Stimulated activated memory B cell treated with anti-CD40 and anti-IgM and Interleukin-4, amounts not matched to agents 10 μg/mL and 1 μg/mL and 100 μg/mL, for 72 hours (primary cell): ENCODE data around the gene TMEM200B.
"Not testable (repeated sequence)": the region's sequence is repeated elsewhere in the genome, so short reads cannot be mapped to it uniquely, and the experiment has no call there.

Source experiments
- ATAC-seq: fragments of 150-1000 bp; cut with Tn5 transposase; 2 replicates; pipeline ENCODE4 v1.10.0; 2021
- H3K27ac Mint-ChIP-seq: one replicate; pipeline ENCODE4 v1.8.0; 2022; ENCODE audit warnings: mild to moderate bottlenecking, mixed read lengths
- H3K27me3 Mint-ChIP-seq: one replicate; pipeline ENCODE4 v1.8.0; 2022; ENCODE audit warnings: mixed read lengths
- H3K36me3 Mint-ChIP-seq: one replicate; pipeline ENCODE4 v1.8.0; 2022; ENCODE audit warnings: mixed read lengths
- H3K4me1 Mint-ChIP-seq: one replicate; pipeline ENCODE4 v1.8.0; 2022; ENCODE audit warnings: mixed read lengths
- H3K4me3 Mint-ChIP-seq: one replicate; pipeline ENCODE4 v1.8.0; 2022; ENCODE audit warnings: mild to moderate bottlenecking, moderate library complexity, mixed read lengths
- H3K9me3 Mint-ChIP-seq: one replicate; pipeline ENCODE4 v1.8.0; 2022; ENCODE audit warnings: mixed read lengths

The TMEM200B gene

DNA sequence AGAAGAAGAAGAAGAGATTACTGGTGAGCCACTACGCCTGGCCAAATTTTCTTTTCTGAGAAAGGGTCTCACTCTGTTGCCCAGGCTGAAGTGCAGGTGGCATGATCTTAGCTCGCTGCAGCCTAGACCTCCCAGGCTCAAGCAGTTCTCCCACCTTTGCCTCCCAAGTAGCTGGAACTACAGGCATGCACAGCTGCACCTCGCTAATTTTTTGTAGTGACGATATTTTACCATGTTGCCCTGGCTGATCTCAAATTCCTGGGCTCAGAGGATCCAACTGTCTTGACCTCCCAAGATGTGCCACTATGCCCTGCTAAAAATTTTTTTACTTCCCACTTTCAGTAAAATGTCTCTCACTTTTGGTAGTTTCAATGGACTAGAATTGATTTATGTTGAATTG lies 24.4 kb downstream of the TMEM200B start:
- H3K9me3 Mint-ChIP-seq = no peaks in the 10 kb centered on the region
- H3K36me3 Mint-ChIP-seq = peaks cover 50% of the 10 kb centered on the region
- H3K27ac Mint-ChIP-seq = no peak overlapping the region
- H3K4me1 Mint-ChIP-seq = no peaks in the 10 kb centered on the region
- no peak overlapping the region for H3K4me3 Mint-ChIP-seq
- ATAC-seq = no peak
- no peaks in the 10 kb centered on the region for H3K27me3 Mint-ChIP-seq

DNA sequence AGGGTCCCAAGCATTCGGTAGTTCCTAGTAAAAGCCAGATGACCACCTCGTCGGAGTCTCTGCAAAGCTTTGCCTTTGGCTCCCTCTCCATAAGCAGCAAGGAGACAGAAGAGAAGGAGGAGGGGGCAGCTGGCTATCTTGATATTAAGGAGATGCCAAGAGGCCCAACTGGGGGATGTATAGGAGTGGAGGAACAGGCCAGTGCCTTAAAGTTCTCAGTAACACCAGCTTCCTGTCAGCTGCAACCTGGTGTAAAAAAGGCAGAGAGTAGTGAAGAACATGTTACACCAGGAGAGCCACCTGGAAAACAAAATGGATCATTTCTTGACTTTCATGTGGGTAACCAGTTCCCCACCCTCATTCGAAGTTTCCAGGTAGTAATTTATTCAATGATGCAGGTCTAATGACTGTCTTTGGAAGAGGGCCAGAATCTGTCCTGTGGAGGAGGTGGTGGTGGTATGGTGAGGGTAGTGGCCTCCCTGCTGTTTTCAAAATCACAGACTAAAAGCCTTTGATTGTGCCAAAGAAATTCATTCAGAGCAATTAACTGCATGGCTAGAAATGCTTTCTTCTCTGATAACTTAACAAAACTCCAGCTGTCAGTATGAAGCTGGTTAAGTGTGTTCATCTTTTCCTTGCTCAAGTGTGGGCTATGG lies 27.3 kb downstream of the TMEM200B start:
- Mint-ChIP-seq H3K27me3 (no peaks in the 10 kb centered on the region), H3K4me3 (no peak overlapping the region), H3K4me1 (no peaks in the 10 kb centered on the region), H3K9me3 (peaks cover 2% of the 10 kb centered on the region), H3K36me3 (peaks cover 65% of the 10 kb centered on the region), H3K27ac (no peak overlapping the region)
- ATAC-seq = no peak

DNA sequence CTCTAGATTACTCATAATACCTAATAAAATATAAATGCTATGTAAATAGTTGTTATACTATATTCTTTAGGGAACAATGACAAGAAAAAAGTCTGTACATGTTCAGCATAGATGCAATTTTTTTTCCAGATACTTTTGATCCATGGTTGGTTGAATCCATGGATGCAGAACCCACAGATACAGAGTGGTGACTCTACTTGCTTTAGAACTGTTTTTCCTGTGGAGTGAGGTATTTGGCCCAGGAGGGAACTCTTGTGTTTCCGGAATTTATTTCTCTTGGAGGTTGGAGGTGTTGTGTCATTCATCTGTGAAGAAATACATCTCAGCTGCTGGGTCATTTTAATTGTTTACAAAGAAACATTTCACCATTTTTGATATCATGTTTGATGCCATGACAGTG lies 28.7 kb downstream of the TMEM200B start:
- no peak for ATAC-seq
- no peaks in the 10 kb centered on the region for H3K27me3 Mint-ChIP-seq
- H3K9me3 Mint-ChIP-seq = peaks cover 2% of the 10 kb centered on the region
- no peaks in the 10 kb centered on the region for H3K4me1 Mint-ChIP-seq
- peaks cover 63% of the 10 kb centered on the region for H3K36me3 Mint-ChIP-seq
- no peak overlapping the region for H3K27ac Mint-ChIP-seq
- no peak overlapping the region for H3K4me3 Mint-ChIP-seq

DNA sequence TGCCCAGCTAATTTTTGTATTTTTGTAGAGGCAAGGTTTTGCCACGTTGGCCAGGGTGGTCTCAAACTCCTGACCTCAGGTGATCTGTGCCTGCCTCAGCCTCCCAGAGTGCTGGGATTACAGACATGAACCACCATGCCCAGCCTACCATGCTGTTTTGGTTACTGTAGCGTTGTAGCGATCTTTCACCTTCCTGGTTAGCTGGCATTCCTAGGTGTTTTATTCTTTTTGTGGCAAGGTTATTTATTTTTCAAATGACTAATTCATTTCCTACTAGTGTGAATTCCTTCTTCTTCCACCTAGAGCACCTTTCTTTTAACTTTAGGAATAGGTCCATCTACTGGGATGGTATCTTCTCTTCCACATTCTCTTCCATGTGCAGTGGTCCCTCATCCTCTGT lies 29.3 kb downstream of the TMEM200B start:
- H3K9me3 Mint-ChIP-seq = peaks cover 2% of the 10 kb centered on the region
- no peak overlapping the region for H3K4me3 Mint-ChIP-seq
- no peaks in the 10 kb centered on the region for H3K27me3 Mint-ChIP-seq
- ATAC-seq = no peak
- no peaks in the 10 kb centered on the region for H3K4me1 Mint-ChIP-seq
- peaks cover 63% of the 10 kb centered on the region for H3K36me3 Mint-ChIP-seq
- no peak overlapping the region for H3K27ac Mint-ChIP-seq

DNA sequence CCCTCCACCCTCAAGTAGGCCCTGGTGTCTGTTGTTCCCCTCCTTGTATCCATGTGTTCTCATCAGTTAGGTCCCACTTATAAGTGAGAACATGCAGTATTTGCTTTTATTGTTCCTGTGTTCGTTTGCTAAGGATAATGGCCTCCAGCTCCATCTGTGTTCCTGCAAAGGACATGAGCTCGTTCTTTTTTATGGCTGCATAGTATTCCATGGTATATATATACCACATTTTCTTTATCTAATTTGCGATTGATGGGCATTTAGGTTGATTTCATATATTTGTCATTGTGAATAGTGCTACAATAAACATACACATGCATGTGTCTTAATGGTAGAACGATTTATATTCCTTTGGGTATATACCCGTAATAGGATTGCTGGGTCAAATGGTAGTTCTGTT lies 31.0 kb downstream of the TMEM200B start:
- H3K27ac Mint-ChIP-seq = not testable (repeated sequence)

DNA sequence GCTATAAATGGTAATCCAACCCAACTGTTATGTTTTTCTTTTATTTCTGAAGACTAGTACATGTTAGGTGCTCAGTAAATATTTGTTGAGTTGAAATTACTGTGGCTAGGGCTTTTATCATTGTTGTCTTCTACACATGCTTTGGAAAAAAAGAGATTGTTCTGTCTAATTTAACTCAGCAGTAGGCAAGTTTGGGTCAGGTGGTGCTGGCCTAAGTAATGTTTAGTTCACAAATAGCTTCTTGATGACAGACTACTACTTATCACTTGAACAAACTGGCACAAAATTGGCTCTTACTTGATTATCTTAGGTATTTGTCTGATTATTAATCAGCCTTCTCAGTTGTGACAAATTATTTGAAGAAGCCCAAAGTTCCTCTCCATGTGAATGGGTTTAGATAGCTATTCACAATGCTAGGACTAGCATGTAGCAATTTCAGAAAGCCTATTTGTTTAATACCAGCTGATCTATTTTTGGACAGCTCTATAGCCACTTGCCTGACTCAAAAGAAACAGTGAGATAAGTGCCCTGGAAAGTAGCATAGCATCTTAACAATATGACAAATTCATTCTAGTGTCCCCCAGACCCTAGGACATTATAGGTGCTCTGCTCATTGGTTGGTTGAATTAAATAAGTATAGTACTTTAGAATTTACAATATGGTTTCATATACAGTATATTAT lies 32.6 kb downstream of the TMEM200B start:
- peaks cover 49% of the 10 kb centered on the region for H3K36me3 Mint-ChIP-seq

More for the DNA sequence above, 31.0 kb downstream of the TMEM200B start:
- ATAC-seq, H3K9me3 Mint-ChIP-seq, H3K4me3 Mint-ChIP-seq, H3K27me3 Mint-ChIP-seq, H3K4me1 Mint-ChIP-seq: not testable (repeated sequence)
- H3K36me3 Mint-ChIP-seq = peaks cover 62% of the 10 kb centered on the region

DNA sequence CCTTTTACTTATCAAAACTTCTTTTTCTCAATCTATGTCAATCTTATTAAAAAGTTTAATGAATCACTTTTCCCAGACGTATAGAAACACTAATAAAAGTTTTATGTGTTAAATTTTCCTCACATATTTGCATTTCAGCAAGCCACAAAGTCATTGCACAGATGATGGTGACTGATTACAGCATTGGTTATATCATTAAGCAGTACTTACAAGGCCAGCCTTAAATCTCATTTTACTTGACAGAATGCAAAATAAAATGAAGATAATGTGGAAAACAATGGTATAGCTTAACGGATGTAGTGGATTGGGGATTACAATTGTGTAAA lies 39.5 kb downstream of the TMEM200B start:
- Mint-ChIP-seq H3K4me1 (no peaks in the 10 kb centered on the region), H3K4me3 (no peak overlapping the region), H3K27ac (no peak overlapping the region), H3K27me3 (no peaks in the 10 kb centered on the region), H3K36me3 (peaks cover 13% of the 10 kb centered on the region), H3K9me3 (no peaks in the 10 kb centered on the region)
- ATAC-seq = no peak

More for the DNA sequence above, 32.6 kb downstream of the TMEM200B start:
- Mint-ChIP-seq H3K27me3 (no peaks in the 10 kb centered on the region), H3K9me3 (peaks cover 2% of the 10 kb centered on the region), H3K4me1 (no peaks in the 10 kb centered on the region), H3K4me3 (no peak overlapping the region), H3K27ac (no peak overlapping the region)
- no peak for ATAC-seq

DNA sequence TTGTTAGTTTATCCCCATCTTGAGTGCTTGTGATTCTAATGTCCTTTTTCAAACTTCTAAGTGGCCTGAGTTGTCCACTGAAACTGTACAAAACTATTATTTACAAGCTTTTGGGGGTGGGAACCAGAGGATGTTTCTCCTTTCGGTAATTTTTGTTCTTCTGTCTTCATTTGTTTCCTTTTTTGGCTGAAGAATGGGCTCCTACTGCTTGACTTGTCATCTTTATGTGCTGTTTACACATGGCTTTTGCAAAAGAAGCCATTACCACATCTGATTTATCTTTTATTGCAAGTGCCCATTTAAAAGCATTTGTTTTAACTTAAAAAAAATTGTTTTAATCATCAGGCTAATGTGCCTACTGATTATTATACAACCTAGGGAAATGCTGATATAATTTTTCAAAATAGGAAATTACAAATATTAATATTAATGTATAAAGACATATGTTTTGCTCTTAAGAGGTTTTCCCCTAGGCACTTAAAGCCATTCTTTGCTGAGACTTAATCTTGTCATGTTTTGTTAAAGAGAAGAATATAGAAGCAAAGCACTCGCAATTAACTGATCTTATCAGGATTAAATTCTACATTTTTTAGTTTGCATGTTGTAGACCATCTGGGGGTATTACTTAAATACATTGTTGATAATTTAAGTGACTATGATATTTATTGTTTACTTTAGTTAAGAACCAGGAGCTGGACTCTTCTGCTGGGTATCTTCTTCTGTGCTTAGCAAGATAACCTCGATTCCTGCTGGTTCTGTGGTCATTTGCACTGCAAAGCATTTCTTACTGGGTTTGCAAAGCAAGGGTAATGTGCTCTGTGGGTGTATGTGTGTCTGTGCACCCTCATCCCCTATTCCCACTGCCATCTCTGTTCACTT lies 40.1 kb downstream of the TMEM200B start:
- Mint-ChIP-seq H3K36me3 (peaks cover 13% of the 10 kb centered on the region), H3K4me1 (no peaks in the 10 kb centered on the region), H3K27ac (no peak overlapping the region), H3K4me3 (no peak overlapping the region), H3K9me3 (no peaks in the 10 kb centered on the region), H3K27me3 (no peaks in the 10 kb centered on the region)
- no peak for ATAC-seq

DNA sequence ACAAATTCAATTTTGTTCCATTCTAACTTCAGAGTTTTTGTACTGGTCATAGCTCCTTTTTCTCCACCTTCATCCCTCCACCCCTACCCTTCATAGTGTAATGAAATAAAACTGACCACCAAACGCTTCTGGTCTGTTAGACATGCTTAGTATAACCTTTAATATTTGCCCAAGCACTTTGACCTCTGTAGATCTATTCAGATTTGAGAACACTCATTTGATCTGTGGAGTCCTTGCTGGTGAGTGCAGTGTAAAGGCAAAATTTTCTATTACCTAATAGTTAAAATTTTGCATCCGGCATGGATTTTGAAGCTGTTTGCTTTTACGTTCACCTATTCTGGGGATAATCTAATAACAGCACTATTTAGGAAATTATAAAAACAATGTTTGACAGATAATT lies 41.2 kb downstream of the TMEM200B start:
- peaks cover 13% of the 10 kb centered on the region for H3K36me3 Mint-ChIP-seq
- no peak overlapping the region for H3K4me3 Mint-ChIP-seq
- no peak for ATAC-seq
- no peaks in the 10 kb centered on the region for H3K9me3 Mint-ChIP-seq
- H3K4me1 Mint-ChIP-seq = no peaks in the 10 kb centered on the region
- H3K27me3 Mint-ChIP-seq = no peaks in the 10 kb centered on the region
- H3K27ac Mint-ChIP-seq = no peak overlapping the region

DNA sequence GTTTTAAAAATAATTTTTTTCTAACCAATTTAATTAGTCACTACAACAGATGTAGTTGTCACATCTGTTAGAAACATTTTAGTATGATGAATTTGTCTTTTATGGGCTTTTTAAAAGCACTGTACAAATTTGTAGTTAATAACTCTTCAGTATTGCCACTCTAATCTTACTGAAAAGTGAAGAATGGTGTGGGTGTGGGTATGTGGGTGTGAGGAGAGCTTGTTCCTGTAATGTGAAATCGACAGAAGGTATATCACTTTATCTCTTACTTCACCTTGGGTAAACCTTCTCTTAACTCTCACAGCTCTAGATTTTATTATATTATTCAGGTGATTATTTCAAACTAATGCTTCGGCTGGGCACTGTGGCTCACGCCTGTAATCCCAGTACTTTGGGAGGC lies 42.5 kb downstream of the TMEM200B start:
- no peaks in the 10 kb centered on the region for H3K27me3 Mint-ChIP-seq
- H3K4me1 Mint-ChIP-seq = no peaks in the 10 kb centered on the region
- ATAC-seq = no peak
- H3K9me3 Mint-ChIP-seq = no peaks in the 10 kb centered on the region
- H3K27ac Mint-ChIP-seq = no peak overlapping the region
- H3K4me3 Mint-ChIP-seq = no peak overlapping the region
- peaks cover 17% of the 10 kb centered on the region for H3K36me3 Mint-ChIP-seq

DNA sequence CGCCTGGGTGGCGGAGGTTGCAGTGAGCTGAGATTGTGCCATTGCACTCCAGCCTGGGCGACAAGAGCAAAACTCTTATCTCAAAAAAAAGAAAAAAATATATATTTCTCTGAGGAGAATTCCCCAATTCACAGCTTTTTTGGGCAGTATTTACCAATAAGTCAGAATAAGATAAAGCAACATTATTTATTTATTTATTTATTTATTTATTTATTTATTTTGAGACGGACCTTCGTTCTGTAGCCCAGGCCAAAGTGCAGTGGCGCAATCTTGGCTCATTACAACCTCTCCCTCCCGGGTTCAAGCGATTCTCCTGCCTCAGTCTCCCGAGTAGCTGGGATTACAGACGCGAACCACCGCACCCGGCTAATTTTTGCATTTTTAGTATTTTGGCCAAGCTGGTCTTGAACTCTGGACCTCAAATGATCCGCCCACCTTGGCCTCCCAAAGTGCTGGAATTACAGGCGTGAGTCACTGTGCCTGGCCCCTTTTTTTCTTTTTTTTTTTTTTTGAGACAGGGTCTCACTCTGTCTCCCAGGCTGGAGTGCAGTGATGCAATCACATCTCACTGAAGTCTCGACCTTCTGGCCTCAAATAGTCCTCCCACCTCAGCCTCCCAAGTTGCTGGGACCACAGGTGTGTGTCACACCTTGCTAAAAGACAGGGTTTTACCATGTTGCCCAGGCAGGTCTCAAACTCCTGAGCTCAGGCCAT lies 43.6 kb downstream of the TMEM200B start:
- H3K4me3 Mint-ChIP-seq, ATAC-seq, H3K9me3 Mint-ChIP-seq, H3K27ac Mint-ChIP-seq, H3K27me3 Mint-ChIP-seq, H3K4me1 Mint-ChIP-seq: not testable (repeated sequence)
- peaks cover 22% of the 10 kb centered on the region for H3K36me3 Mint-ChIP-seq

DNA sequence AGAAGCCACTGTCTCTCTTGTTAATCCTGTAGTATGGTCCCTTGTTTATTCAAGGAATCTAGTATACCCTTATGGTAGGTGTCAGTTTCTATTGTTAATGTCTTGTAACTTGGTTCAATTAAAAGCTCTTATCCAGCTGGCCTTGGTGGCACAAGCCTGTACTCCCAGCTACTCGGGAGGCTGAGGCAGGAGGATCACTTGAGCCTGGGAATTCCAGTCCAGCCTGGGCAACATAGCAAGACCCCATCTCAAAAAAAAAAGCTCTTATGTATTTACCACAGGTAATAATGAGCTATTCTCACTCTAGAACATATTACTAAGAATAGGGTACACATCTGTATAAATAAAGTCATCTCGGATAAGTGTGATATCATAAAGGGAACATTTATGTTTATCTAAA lies 46.5 kb downstream of the TMEM200B start:
- Mint-ChIP-seq H3K27me3 (no peaks in the 10 kb centered on the region), H3K4me1 (no peaks in the 10 kb centered on the region), H3K9me3 (no peaks in the 10 kb centered on the region), H3K36me3 (peaks cover 15% of the 10 kb centered on the region), H3K4me3 (no peak overlapping the region), H3K27ac (no peak overlapping the region)
- no peak for ATAC-seq
